HG03064 (cell line): ENCODE data around the gene SLC4A11.
"Not testable (repeated sequence)": the region's sequence is repeated elsewhere in the genome, so short reads cannot be mapped to it uniquely, and the experiment has no call there.

Experiments
- ATAC-seq: cut with Tn5 transposase; IDR thresholded peaks from one replicate; pipeline ENCODE4 v1.9.1; 2021; ENCODE audit warnings: low read depth; ENCODE audit not compliant: unreplicated experiment

The SLC4A11 gene

DNA sequence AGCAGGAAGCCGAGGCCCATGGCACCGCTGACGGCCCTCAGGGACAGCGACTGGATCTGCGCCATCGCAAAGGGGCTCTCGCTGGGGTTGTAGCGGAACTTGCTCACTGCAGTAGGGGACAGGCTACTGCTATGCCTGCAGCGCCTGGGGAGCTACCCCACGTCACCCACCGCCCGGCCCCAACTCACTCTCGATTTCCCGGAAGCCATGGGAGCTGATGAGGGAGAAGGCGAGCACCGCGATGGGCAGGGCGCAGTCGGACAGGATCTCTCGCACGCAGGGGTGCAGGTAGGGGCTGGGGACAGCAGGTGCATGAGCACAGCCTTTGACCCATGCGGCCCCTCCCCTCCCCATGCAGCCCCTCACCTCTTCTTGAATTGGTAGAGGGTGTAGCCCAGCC is 9.8 kb downstream of the SLC4A11 start:
- no peak for ATAC-seq

DNA sequence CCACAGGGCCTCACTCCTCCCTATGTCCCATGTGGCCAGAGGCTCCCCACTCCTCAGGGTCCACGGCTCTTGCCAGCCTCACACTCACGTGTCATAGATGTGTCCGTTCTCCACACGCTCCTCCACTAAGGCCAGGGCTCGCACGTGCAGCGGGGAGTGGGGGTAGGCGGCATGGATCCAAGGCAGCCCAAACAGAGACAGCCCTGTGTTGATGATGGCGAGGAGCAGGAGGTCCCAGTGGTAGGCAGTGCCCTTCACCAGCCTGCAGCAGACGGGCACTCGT is 10.3 kb downstream of the SLC4A11 start:
- ATAC-seq: no peak

GRCh38 chr20:3227936-3228749 is 10.8 kb downstream of the SLC4A11 start:
- no peak for ATAC-seq

- no peak for ATAC-seq
Observed at GRCh38 chr20:3227506-3227905, 11.5 kb downstream of the SLC4A11 start.

DNA sequence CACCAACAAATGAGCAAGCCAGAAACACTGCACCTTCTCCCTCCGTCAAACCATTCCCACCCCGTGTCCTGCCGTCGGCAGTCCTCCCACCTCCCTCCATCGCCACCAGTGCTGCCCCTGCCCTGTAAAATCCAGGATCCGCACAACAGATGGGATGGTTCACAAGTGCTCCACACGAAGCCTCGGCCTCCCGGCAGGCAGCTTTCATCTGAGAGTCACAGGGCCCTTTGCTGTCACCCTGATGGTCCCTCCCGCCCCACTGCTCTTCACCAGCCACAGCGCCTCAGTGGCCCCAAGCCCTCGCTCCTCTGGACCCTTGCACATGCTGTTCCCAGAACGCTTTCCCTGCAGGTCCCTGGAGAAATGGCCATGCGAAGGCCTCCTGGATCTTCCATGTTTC is 12.1 kb downstream of the SLC4A11 start:
- no peak for ATAC-seq

DNA sequence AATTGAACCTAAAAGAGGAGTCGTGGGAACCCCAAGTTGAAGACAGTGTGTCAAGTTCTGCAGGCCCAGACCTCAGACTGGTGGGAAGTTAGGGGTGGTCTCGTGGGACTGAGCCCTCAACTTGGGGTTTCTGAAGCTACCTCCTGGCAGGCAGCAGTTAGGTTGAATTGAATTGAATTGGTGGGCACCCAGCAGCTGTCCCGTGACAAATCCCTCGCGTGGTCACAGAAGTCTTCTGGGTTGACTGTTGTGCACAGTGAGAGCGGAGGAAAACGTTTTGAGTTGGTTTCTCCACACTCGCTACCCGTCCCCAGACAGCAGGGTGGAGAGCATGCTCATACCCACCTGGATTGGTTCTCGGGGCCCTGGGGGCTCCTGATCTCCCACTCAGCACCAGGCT is 12.9 kb downstream of the SLC4A11 start:
- ATAC-seq: no peak

DNA sequence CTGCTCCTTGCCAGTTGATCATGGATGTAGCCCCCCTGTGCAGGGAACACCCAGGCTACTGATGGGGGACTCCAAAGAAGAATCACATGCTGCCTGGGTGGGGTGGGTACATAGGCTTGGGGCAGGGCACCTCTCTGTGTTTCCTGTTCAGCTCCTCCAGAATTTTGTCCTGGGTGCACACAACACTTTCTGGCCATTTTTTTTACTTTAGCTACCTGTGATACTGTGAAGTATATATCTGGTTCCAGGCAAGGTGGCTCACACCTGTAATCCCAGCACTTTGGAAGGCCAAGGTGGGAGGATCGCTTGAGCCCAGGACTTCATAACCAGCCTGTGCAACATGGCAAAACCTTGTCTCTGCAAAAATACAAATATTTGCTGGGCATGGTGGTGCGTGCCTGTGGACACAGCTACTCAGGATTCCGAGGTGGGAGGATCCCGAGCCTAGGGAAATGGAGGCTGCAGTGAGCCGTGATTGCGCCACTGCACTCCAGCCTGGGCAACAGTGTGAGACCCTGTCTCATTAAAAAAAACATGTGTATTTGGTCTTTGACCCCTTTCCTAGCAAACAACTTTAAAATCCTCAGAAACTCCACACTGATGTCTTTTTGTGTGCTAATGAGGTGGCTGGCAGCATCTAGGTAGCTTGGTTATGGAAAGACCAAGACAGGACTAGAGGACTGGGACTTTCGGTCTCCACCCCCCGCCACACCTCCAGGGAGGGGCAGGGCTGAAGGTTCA is 14.1 kb downstream of the SLC4A11 start:
- no peak for ATAC-seq

DNA sequence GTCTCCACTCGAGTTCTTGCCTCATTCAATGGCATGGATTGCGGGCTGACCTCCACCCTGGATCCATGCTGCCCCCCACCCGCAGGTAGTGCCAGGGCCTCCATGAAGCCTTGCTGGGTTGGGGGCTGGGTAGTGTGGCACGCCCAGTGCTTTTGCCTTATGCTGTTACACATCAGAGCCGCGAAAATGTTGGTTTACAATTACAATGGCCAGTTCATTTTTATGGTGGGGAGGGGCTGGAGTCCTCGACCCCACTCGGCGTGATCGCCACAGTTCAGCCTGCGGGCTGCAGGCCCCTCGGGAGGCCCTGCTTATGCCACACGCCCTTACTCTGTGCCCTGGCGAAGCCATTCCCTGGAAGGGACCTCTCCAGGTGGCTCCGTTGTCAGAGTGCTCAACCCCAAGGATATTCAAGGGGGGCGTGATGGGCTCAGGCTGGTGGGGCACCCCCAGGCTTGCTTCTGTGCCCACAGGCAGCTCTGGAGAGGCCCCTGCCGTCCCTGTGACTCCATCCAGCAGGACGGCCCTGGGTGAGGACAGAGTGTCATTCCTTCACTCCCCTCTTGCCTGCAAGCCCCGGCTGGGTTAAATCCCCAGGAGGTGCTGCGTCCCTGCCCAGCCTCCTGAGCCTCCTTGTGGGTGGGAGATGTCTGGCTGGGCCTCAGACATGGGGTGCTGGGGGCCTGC is 14.9 kb downstream of the SLC4A11 start:
- no peak for ATAC-seq

GRCh38 chr20:3223651-3223993 is 15.4 kb downstream of the SLC4A11 start:
- no peak for ATAC-seq

DNA sequence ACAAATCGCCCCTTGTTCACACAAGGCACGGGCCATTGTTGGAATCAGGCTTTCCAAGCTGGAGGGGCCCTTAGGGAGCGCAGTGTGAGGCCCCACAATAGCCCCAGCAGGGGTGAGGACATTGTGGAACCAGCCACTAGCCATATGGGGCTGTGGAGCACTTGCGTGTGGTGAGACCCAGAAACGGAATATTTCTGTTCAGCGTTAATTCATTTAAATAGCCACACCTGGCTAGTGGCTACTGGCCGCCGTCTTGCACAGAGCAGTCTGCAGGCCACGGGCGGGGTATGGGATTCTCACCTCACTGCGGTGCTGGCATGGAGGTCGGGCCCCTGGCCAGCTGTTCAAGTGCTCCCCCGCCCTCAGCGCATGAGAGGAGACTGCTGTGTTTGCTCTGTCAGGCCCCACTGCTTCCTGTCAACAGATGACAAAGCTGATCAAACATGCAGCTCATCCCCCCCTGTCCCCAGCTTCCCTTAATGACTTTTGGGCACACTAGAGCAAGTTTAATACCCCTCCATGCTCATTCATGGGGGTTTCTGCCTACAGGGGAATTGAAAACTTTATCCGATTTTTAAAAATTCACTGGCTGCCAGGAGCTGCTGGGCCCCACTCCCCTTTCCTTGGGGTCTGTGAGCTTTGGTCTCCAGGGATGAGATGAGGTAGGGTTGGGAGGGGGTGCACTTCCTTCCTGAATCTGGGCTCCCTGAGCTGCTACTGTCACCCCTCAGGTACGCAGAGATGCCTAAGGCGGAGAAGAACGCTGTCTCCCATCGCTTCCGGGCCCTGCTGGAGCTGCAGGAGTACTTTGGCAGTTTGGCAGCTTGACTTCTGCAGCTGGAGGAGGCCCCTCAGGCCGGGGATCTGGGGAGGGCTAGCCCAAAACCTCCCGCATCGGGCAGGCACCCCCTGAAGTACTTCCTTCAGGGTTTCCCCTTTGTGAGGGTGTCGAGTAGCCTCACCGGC is 16.1 kb downstream of the SLC4A11 start:
- ATAC-seq: no peak

DNA sequence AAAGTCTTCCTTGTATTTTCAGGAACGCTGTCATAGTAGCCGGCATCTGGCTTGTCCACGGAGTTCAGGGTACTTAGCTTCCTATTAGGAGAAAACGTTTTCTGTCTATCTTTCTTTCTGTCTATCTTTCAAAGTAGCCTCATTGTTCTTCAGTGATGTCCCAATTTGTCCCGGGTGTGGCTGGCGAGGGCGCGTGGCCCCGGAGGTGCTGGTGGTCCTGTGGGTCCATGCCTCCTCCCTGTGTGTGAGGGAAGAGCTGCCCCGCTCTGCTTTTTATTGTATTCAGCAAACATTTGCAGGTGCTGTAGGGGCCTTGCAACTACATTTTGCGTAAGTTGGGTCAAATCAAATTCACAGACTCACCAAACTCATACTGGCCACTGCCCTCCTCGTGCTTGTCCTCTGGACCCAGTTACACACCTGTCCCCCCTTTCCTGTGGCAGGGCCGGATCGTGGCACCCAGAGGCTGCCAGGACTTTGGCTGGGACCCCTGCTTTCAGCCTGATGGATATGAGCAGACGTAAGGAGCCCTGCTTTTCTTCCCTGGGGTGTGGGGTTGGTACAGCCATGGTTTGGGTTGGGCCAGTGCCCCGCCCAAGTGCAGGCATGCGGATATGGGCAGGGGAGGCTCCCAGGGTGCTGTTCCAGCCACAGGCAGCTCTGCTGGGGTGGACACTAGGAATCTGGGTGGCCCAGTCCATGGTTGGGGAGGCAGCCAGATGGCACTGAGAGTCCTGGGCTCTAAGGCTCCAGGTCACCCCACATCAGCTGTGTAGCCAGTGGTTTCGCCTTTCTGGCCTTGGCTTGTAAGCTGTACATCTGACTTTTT is 17.4 kb downstream of the SLC4A11 start:
- no peak for ATAC-seq

GRCh38 chr20:3218307-3218988 is 20.5 kb downstream of the SLC4A11 start:
- ATAC-seq: no peak

DNA sequence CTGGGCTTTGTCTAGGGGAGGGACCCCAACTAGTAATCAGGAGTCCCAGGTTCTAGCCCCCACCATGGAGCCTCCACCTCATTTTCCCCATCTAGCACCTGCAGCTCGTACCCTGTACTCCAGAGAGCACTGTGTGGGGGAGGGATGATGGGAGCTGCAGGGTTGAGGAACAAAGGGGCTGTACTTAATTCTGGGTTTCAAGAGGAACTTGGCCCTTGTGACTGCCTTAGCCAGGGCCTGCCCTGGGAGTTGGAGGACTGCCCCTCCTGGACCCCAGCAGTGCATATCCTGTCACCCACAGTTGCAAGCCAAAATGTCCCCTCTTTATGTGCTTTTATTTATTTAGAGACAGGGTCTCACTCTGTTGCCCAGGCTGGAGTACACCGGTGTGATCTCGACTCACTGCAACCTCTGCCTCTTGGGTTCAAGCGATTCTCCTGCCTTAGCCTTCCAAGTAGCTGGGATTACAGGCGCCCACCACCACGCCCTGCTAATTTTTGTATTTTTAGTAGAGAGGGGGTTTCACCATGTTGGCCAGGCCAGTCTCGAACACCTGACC is 23.6 kb downstream of the SLC4A11 start:
- not testable (repeated sequence) for ATAC-seq

DNA sequence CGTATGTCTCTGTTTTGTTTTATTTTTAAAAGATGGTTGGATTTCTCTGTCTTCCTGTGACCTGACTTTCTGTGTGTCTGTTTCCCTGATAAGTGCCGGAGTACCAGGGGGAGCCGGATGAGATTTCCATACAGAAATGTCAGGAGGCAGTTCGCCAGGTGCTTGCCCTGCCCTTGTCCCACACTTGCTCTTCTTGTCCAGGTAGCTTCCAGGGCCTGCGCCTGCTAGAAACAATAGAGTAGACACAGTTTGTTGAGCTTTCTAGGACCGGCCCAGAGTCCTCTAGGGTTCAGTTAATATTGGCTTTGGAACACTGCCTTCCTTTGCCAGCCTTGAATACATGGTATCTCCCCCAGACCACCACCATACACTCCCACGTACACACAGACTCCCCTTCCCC is 25.8 kb downstream of the SLC4A11 start:
- no peak for ATAC-seq

DNA sequence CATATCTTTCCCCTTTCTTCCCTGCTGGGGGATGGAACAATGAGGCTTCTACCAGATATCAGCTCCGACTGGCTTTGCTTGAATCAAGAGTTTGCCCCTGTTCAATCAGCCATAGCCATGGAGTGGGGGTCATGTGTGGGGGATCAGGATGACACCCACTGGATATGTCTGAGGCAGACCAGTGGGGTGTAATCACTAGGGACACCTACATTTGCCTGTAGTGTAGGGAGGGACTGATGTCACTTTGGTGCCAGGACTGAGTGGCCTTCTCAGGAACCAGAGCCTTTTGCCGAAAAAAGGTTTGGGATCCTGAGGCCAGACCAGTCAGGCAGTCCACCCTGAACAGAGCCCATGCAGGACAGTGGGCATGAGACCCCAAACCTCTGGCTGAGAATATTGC is 28.6 kb downstream of the SLC4A11 start:
- no peak for ATAC-seq

DNA sequence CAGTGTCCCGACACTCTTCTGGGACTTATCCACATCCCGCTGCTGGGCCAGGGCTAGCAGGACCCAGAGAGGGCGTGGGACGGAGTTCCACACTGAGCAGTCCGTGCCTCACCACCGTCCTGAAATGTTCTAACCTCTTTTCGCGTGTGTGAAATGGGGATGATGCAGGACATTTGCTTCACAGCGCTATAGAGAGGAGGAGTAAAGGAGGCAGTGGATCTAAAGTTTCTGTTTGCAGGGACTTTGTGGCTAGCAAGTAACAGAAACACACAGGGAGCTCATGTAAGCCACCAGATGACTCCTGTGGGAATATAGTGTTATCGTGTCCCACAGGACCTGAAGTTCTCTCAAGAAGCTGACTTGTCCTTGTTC is 29.1 kb downstream of the SLC4A11 start:
- no peak for ATAC-seq

DNA sequence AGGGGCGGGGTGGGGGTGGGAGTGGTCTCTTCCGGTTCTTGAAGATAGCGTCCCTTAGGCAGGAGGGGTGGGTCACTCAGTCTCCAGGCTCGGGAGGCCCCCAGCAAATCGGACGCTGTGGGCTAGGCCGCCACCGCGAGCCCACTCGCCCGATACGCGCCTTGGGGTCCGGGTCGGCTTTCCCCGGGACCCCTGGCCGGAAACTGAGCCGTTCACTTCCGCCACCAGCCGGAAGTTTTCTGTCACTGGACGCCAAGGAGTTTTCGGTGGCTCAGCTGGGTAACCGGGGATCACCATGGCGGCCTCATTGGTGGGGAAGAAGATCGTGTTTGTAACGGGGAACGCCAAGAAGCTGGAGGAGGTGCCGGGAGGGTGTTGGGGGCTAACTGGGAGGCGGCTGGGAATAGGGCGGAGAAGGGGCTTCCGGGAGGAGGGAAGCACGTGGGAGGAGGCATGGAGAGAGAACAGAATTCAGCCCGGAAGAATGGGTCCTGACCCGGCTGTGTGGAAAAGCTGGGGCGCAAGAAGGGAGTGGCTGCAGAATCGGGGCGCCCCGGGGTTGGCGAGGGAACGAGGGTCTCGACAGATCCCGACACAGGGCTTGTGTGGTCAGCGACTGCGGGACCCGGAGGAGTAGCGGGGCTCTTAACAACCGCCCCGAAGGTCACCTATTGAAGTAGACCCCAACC is 29.6 kb downstream of the SLC4A11 start, which contains the start of gene ITPA:
ITPA (plus strand) TSS at position 242 of the 689 bp plus-strand sequence; CDS start at position 296, 54 bp downstream.
- no peak for ATAC-seq

DNA sequence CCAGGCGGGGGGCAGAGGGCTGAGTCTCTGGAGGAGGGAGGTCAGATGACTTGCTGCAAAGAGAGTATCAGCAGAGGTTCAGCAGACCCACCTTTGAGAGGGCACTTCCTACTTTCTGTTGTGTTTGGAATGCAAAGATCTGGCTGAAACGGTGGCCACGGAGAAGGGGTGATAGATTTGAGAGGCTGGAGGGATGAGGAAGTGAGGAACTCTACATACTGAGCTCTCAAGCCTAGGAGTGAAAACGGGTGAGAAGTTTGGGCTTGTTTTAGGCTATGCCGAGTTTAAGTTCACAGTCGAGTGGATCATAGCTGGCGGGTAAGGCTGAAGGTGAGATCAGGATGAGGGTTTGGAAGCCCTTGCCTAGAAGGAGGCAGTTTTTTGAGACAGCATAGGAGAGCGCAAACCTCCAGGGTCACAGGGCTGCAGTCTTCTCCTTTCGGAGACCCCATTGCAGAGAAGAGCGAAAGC is 30.2 kb downstream of the SLC4A11 start:
- ATAC-seq: no peak
